ENCODE measurements around the gene DSG2.
"Not testable (repeated sequence)": the region's sequence is repeated elsewhere in the genome, so short reads cannot be mapped to it uniquely, and the experiment has no call there.

Gene DSG2

DNA sequence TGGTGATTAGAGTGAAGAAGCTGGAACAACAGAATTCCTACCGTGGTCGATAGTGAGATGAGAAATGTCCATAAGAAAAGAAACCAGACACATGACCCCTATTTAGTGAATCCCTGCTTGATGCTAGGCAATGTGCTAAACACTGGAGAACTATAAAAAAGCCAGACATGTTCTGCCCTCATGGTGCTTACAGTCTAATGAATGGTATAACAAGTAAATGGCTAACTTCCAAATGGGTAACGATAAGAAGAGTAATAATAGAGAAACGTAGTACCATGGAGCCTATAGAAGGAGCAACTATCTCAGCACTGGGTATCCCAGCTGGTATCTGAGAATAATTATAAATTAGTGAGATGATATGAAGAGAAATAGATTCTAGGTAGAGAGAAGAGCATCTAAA lies 5.0 kb downstream of the DSG2 start:
- no peak for DNase-seq

DNA sequence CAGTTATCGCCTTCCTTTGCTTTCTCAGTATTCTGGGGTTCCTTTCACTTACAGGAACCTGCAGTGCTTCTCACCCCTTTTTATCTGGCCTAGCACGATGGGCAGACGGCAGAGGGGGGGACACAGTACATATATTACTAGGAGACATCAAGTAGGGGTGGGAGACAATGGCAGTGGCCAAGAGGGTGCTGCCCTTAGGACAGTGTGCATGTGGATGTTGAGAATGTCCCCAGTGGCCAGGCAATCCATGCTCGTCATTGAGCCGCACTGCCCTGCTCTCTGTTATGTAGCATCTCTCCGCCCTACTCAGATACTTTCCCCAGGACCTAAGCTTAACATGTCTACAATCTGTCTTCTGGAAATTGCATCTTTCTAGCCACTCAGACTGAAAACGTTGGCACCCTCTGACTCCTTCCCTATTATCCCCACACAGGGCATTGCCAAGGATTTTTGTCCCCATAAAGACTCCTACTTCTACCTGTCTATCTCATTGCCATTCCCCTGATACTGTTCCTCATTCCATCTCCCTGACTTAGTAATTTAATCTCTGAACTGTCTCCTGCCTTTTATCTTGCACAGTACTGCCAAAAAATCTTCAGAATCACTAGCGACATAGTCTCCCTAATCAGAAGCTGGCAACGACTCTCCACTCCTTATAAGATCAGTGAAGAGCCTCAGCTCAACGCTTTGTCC lies 6.6 kb downstream of the DSG2 start:
- DNase-seq: no peak

DNA sequence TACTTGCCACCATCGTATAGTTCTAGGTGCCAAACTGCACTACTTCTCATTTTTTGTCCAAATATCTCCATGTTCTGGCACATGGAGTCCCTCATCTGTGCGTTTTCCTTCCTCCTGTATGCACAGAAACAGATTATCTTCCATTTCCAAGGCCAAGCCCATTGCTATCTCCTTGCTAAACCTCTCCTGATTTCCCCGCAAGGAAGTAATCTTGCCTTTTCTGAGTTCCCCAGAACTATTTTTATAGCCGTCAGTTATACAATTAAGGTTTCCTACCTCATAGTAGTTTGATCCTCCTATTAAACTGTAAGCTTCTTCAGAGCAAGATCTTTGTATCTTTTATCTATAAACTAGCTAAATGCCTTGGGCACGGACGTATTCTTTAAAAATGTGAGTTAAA lies 7.2 kb downstream of the DSG2 start:
- DNase-seq: no peak

DNA sequence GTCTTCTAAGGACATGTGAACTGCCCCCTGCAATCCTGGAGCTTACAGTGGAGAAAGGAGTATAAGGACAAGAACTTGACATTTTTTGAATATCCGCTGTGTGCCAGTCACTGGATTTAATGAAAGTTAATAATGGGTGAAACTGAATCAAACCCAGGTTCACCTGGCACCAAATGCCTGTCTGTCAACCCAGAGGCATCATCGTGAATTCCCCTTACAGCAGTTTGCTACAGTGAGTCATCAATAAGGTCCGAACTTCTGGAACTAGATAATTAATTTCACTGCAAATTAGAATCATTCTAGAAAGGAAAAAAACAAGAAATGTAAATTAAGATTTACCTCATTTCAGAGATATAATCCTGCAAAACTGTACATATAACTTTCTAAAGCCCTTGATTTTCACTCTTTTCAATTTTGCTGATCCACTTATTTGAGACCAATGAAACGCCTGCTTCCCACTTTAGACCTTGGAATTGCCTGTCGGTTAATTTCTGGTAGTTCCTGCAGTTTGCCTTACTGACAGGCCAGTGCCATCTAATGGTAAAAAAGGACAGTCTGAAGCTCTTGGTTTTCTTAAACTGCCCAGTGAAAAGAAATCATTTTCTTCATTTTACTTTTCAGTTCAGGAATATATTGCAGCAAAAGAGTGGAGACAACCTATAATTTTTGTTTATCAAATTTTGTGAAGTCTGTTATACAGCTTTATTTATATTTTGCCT lies 8.2 kb downstream of the DSG2 start:
- no peak for DNase-seq

DNA sequence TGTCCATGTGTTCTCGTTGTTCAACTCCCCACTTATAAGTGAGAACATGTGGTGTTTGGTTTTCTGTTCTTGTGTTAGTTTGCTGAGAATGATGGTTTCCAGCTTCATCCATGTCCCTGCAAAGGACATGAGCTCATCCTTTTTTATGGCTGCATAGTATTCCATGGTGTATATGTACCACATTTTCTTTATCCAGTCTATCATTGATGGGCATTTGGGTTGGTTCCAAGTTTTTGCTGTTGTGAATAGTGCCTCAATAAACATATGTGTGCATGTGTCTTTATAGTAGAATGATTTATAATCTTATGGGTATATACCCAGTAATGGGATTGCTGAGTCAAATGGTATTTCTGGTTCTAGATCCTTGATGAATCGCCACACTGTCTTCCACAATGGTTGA lies 9.1 kb downstream of the DSG2 start:
- DNase-seq: not testable (repeated sequence)

DNA sequence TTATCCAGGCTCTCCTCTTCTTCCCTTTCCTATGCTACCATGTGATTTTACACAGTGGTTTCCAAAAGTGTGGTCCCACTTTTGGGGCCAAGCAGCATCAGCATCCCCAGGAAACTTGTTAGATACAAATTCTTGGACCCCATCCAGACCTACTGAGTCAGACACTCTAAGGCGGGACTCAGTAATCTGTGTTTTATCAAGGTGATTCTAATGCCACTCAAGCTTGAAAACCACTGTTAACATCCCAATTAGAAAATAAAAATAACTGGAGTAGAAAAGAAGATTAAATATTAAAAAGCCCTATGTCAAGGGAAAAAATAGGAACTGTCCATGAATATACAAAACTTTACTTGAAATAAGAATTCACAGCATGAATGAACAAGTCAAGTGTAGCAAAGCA lies 10.8 kb downstream of the DSG2 start:
- no peak for DNase-seq

DNA sequence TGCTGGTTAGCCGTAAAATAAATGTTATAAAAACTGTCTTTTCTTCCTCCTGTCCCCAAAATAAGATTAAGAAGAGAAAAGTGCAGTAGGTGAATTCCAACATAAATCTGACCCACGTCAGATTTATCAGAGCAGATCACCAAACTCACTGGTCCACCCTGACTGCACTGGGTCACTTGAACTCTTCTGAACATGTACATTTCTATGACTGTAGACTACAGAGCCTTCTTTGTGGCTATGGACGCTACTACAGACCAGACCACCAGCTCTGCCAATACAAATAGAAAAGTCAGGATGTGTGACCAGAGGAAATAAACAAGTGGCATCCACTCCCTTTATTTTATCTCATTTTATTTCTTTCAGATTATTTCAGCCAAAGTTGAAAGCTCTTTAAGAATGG lies 11.6 kb downstream of the DSG2 start:
- no peak for DNase-seq

DNA sequence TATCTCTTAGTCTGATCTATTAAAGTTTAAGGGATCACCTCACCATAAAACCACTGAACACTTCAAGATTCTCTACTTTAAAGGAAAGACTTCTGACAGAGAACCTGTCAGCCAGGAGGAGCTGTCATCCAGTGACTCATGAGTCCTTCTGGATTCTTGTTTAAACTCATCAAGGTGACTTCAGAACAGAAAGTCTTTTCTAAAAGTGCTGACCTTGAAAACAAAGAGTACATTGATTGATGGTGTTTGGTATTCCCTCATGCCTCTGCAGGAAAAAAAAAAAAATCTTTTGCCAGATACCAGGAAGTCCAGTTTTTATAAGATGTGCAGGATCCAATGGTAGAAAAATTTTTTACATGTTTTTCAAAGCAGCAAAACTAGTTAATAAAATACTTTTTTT lies 12.3 kb downstream of the DSG2 start:
- no peak for DNase-seq

DNA sequence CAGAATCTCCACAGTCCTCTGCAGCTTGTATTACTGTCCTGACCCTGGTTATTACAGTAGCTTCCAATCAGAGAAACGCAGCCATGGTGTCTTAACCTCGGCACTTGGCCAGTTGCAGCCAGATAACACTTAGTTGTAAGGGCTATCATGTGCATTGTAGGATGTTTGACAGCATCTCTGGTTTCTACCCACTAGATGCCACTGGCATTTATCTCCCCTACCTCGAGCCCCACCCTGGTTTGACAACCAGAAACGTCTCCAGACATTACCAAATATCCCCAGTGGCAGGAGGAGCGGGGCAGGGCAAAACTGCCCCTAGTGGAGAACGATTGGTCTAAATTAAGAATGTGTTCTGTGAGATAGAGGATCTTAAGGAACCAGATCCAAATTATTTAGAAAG lies 13.1 kb downstream of the DSG2 start:
- DNase-seq: no peak

DNA sequence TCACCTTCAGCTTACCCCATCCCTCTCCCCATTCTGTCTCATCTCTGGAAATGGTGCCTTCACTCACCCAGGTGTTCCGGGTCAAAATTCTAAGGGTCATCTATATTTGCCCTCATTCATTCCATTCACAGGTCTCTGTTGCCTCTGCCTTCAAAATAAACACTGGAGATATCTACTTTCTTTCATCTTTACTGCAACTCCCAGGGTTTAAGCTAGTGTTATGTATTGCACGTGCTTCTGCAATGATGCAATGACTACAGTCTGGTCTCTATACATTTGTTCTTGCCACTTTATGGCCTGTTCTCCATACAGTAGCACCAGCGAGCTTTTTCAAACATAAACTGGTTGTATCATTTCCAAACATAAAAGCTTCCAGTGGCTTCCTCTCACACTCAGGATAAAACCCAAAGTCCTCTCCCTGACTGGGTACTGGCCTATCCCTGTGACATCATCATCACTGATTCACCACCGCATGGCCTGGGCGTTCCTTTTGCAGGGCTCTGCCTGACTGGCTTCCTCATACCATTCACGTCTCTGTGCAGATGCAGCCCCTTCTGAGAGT lies 14.3 kb downstream of the DSG2 start:
- DNase-seq: no peak

DNA sequence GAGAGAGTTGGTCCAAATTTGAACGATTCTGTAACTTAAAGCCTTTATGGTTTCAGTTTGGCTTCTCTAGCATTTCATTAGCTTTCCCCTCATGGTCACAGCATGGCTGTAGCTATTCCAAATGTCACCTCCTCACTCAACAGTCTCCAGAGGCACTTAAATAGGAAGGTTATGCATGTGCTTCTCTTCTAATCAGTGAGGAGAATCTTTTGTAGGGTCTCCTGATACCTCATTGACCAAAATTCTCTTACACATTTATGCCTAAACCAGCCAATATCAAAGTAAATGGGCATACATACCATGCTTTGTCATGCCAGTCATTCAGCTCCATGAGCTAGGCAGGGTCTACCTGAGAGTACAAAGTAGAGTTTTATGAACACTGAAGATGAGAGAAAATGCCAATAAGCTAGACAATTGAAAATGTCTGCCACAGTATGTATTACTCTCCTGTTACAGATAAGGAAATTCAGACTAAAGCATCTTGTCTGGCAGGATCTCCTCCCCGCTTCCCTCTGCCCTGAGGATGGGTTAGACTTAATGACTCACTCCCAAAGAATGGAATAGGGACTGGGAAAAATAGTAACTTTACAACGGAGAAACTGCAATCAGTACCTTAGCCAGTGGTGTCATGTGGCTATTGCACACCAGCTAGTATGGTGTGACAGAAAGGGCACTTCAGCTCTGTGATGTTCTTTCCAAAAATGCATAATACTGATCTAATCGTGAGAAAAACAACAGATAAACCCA lies 15.4 kb downstream of the DSG2 start:
- no peak for DNase-seq

DNA sequence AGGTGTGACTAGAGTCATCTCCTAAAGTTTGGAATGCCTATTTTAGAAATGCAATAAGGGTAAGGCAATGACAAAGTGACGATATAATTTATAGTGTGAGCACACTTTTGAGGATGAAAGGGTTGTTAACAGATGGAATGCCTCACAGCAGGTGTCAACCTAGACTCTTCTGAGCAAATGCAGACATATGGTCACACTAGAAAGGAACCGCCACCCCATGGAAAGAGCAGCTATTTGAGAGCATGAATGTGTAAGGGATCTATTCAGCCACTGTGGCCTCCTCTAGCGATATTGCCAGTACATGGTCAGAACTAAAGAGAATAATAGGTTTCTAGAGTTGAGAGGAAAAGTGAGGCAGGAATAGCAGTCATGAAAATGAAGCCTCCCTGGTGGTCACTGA lies 18.5 kb downstream of the DSG2 start:
- DNase-seq: no peak

DNA sequence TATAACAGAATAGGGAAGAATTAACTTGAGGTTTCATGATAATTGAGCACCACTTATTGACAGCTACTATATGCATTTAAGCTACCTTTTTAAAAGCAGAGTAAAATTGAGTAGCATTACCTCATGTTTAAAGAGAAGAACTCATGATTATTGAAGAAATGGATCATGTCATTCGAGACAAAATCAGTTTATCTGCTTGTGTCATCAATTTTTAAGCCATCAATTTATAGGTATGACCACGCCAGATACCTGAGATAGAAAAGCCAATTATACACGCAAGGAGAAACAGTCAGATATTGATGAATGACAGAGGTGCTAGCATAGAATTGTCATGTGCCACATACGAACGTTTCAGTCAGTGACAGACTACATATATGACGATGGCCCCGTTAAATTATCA lies 28.4 kb downstream of the DSG2 start:
- DNase-seq: no peak

DNA sequence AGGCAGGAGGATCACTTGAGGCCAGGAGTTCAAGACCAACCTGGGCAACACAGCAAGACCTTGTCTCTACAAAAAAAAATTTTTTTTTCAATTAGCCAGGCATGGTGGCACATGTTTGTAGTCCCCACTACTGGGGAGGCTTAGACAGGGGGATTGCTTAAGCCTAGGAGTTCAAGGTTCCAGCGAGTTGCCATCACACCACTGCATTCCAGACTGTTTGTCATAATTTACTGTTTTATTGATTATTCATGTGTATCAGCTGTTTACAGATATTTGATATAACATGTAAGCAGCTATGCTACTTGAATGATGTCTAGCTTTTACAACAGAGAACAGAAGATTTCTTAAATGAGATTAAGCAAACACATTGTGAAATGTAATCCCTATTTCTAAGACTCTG lies 35.3 kb downstream of the DSG2 start:
- DNase-seq: no peak

DNA sequence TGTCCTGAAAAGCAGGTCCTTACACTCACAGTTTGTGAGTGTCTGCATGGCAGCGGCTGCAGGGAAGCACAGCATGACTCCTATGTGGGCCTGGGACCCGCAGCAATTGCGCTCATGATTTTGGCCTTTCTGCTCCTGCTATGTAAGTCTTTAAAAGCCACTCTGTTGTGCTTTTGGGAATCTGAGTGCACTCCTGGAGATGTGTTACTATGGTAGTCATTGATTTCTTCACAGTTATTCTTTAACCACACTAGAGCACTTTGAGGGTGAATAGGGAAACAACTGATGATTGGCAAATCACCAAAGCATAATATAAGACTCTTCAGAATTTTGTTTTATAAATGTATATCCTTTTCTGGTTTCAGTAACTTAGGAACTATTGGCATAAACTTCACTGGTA lies 40.9 kb downstream of the DSG2 start:
- no peak for DNase-seq

DNA sequence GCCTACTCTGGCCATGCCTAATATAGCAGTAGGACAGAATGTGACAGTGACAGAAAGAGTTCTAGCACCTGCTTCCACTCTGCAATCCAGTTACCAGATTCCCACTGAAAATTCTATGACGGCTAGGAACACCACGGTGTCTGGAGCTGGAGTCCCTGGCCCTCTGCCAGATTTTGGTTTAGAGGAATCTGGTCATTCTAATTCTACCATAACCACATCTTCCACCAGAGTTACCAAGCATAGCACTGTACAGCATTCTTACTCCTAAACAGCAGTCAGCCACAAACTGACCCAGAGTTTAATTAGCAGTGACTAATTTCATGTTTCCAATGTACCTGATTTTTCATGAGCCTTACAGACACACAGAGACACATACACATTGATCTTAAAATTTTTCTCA lies 48.5 kb downstream of the DSG2 start:
- no peak for DNase-seq

DNA sequence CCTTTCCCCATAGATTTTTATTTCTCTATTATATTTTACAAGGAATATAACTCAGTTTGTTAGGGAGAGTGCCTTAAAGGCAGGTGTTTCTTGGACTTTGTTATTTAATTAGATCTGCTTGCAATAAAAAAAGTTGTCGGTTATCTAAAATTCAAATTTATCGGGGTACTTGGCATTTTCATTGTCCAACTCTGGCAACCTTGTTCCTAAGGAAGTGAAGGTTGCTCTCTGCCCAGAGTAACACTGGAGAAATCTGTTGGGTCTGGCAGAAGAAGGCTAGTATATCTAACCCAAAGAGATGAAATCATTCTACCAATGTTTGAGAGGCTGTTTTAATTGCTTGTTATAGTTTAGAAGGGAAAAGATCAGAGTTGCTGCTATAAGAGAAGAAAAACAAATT lies 50.9 kb downstream of the DSG2 start:
- no peak for DNase-seq

DNA sequence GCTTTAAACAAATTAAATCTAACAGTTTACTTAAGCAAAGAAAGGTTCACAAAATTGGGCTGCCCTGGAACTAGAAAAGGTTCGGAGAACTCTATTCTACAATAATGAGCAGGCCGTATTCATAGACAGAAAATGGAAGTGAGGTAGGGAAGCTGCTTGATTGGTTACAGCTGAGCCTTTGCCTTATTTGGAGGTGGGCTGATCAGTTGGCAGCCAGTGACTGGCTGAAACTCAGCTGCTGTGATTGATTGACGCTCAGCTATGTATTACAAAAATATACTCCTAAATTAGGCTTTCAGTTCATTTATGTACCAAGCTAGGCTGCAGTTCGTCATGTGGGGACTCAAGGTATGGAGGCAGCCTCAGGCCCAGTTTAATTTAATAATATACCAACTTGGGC lies 51.4 kb downstream of the DSG2 start:
- DNase-seq: no peak

DNA sequence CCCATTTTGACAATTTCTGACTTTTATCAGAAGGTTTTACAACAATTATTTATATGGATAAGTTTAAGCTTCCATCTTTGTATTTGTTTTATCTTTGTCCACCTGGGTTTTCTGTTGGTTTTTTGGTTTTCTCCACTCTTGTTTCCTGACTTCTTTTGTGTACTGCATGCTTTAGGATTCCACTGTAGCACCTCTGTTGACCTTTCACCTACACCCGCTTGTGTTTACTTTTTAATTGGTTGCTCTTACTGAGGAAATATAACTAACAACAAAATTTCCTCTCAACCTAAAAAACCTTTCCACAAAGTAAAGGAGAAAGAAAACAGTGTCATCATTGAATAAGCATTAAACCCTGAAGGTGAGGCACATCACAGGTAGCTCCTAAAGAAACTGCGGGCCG lies 53.9 kb downstream of the DSG2 start:
- no peak for DNase-seq

DNA sequence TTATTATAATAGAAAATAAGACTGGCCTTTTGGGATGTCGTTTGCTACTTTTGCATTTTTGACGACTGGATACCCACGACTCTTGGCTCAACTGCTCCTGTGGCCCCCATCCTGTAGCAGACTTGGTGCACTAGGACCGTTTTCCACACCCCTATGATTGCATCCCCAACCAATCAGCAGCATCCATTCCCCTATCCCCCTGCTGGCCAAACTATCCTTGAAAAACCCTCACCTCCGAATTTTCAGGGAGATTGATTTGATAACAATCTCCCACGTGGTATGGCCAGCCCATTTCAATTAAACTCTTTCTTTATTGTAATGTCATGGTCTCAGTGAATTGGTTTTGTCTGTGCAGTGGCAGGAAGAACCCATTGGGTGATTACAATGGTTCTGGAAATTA lies 55.8 kb downstream of the DSG2 start:
- no peak for DNase-seq

DNA sequence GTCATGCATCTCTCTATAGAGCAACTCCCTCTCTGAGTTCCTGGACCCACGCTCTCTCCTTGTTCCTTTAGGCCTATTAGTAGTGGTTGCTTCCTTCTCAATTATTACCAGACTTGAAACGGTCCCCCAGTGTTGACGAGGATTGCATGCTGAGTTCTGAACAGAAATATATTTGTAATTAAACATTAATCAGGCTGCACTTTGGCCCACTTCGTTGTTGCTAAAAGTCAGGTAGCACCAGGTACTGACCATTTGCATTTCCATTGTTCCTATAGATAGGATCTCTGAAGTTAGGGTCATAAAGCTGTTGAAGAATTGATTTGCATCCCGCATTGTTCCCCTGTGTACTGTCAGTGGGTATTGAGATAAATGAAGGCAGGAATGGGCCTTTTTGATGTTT lies 56.8 kb downstream of the DSG2 start:
- DNase-seq: no peak

DNA sequence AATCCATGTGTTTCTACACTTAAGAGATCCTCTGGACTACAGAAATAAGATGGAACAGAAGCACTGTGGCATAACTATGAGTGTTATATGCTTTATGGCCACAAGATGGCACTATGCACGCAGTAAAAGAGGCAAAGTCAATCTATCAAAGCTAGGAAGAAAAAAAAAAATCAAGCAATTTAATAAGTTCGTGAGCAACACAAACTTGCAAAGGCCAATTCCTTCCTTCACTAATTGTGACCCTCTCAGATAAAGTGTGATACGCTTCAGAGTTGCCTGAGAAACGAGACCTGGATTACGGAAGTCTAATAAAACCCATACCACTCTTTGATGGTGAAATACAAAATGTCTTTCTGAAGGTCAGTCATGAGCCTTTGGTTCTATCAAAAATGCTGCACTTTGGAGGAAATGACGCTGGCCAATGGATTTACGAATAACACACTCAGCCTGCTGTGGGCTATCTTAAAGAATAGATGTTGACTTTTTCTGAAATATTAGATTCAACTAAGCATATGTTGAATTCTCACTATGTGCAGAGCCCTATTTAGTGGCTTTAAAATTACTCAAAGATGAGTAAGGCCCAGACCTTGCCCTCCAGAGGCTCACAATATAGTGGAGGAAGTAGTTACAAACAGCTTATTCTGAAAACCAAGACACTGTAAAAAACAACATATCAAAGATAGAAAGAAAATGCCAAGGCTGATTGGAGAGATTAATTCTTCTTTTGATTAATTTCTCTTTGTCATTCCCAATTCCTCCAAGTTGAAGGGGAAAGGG lies 58.2 kb downstream of the DSG2 start:
- DNase-seq: peak; percentile 44

DNA sequence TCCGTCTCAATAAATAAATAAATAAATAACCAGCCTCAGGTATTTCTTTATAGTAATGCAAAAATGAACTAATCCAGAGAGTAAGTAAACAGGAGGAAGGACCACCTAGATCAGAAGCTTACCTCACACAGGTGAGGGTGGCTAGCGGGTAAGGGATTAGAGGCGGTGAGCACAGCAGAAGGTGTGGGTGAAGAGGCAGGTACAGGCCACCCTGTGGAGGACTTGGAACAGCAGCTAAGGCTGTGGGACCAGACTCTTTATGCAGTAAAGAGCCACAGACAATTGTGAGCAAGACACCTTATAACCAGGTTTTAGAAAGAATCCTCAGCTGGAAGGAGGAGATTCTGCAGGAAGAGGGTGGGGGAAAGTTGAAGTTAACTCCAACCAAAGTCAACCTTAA lies 59.5 kb downstream of the DSG2 start:
- DNase-seq: no peak

Data from EL (cell line).